ENCODE measurements around the gene PTPRK.

The PTPRK gene

GRCh38 chr6:127937747-127938146, 582.7 kb downstream of the PTPRK start:
- no peak overlapping the region for H3K9ac ChIP-seq (ENCODE audit: low read length)
- no peaks in the 10 kb centered on the region for H4K20me1 ChIP-seq (ENCODE audit: insufficient read depth, low read length)
- TF ChIP-seq, protein P1, sequence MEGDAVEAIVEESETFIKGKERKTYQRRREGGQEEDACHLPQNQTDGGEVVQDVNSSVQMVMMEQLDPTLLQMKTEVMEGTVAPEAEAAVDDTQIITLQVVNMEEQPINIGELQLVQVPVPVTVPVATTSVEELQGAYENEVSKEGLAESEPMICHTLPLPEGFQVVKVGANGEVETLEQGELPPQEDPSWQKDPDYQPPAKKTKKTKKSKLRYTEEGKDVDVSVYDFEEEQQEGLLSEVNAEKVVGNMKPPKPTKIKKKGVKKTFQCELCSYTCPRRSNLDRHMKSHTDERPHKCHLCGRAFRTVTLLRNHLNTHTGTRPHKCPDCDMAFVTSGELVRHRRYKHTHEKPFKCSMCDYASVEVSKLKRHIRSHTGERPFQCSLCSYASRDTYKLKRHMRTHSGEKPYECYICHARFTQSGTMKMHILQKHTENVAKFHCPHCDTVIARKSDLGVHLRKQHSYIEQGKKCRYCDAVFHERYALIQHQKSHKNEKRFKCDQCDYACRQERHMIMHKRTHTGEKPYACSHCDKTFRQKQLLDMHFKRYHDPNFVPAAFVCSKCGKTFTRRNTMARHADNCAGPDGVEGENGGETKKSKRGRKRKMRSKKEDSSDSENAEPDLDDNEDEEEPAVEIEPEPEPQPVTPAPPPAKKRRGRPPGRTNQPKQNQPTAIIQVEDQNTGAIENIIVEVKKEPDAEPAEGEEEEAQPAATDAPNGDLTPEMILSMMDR (IDR thresholded peaks at IDR 0.05; ENCODE audit: low read depth, low read length), result no peak
- no peak for TF ChIP-seq EZH2phosphoT487 (IDR thresholded peaks at IDR 0.05; ENCODE audit: low read depth)
- no peaks in the 10 kb centered on the region for H3K27me3 ChIP-seq (ENCODE audit: low read depth, low read length)
- no peak overlapping the region for H2AFZ ChIP-seq (ENCODE audit: low read depth, low read length)
- H3K4me2 ChIP-seq (ENCODE audit: low read length), result no peak overlapping the region
- no peaks in the 10 kb centered on the region for H3K9me3 ChIP-seq (ENCODE audit: insufficient read depth, low read length)
- no peaks in the 10 kb centered on the region for H3K36me3 ChIP-seq (replicated peaks; ENCODE audit: low read depth, low read length)
- H3K79me2 ChIP-seq (ENCODE audit: low read length), result no peaks in the 10 kb centered on the region
- H3K27ac ChIP-seq (ENCODE audit: low read length), result no peak overlapping the region
- no peaks in the 10 kb centered on the region; the same call in 1 of the 2 replicates for H3K4me1 ChIP-seq (ENCODE audit: low read length)
- no peak overlapping the region for H3K4me3 ChIP-seq (ENCODE audit: low read length)

DNA sequence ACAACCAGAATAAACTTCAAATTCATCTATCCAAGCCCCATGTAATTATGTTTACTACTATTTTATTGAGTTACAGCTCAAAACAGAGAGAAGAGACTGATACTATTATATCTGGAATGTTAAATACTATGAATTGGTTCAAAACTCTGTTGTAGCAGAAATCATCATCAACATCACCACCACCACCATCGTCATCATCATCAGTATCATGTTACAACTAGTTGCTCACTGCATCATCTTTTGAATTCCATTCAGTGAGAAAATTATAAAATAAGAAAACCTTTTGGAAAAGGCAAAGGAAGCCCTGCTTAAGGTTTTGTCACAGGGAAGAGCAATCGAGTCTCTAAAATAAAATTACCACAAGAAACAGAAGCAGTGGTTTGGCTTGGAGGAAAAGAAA, 583.3 kb downstream of the PTPRK start:
- Histone ChIP-seq H3K27me3 (ENCODE audit: low read depth, low read length) (no peaks in the 10 kb centered on the region), H3K79me2 (ENCODE audit: low read length) (no peaks in the 10 kb centered on the region), H3K36me3 (replicated peaks; ENCODE audit: low read depth, low read length) (no peaks in the 10 kb centered on the region), H3K4me2 (ENCODE audit: low read length) (no peak overlapping the region), H3K27ac (ENCODE audit: low read length) (no peak overlapping the region), H3K4me1 (ENCODE audit: low read length) (no peaks in the 10 kb centered on the region; the same call in 1 of the 2 replicates), H3K9ac (ENCODE audit: low read length) (no peak overlapping the region), H3K4me3 (ENCODE audit: low read length) (no peak overlapping the region), H2AFZ (ENCODE audit: low read depth, low read length) (no peak overlapping the region), H4K20me1 (ENCODE audit: insufficient read depth, low read length) (no peaks in the 10 kb centered on the region), H3K9me3 (ENCODE audit: insufficient read depth, low read length) (0 out of 2 replicates have a peak, but pooled peaks cover 4% of the 10 kb centered on the region)
- no peak for TF ChIP-seq EZH2phosphoT487 (IDR thresholded peaks at IDR 0.05; ENCODE audit: low read depth)

GRCh38 chr6:127934956-127935355, 585.4 kb downstream of the PTPRK start:
- Histone ChIP-seq H3K4me1 (ENCODE audit: low read length) (no peaks in the 10 kb centered on the region; the same call in 1 of the 2 replicates), H3K27ac (ENCODE audit: low read length) (no peak overlapping the region), H3K36me3 (replicated peaks; ENCODE audit: low read depth, low read length) (no peaks in the 10 kb centered on the region), H3K4me2 (ENCODE audit: low read length) (no peak overlapping the region), H4K20me1 (ENCODE audit: insufficient read depth, low read length) (no peaks in the 10 kb centered on the region), H3K9ac (ENCODE audit: low read length) (no peak overlapping the region), H3K9me3 (ENCODE audit: insufficient read depth, low read length) (0 out of 2 replicates have a peak, but pooled peaks cover 4% of the 10 kb centered on the region), H3K79me2 (ENCODE audit: low read length) (no peaks in the 10 kb centered on the region), H3K4me3 (ENCODE audit: low read length) (no peak overlapping the region), H2AFZ (ENCODE audit: low read depth, low read length) (no peak overlapping the region), H3K27me3 (ENCODE audit: low read depth, low read length) (no peaks in the 10 kb centered on the region)
- no peak for TF ChIP-seq EZH2phosphoT487 (IDR thresholded peaks at IDR 0.05; ENCODE audit: low read depth)
- TF ChIP-seq, protein P1 (IDR thresholded peaks at IDR 0.05; ENCODE audit: low read depth, low read length), result no peak

- H4K20me1 ChIP-seq (ENCODE audit: insufficient read depth, low read length), result no peaks in the 10 kb centered on the region
- H3K9ac ChIP-seq (ENCODE audit: low read length), result no peak overlapping the region
- H2AFZ ChIP-seq (ENCODE audit: low read depth, low read length), result no peak overlapping the region
- no peak overlapping the region for H3K4me3 ChIP-seq (ENCODE audit: low read length)
- no peak for TF ChIP-seq EZH2phosphoT487 (IDR thresholded peaks at IDR 0.05; ENCODE audit: low read depth)
- TF ChIP-seq, protein P1 (IDR thresholded peaks at IDR 0.05; ENCODE audit: low read depth, low read length), result no peak
- no peaks in the 10 kb centered on the region for H3K36me3 ChIP-seq (replicated peaks; ENCODE audit: low read depth, low read length)
- no peaks in the 10 kb centered on the region for H3K27me3 ChIP-seq (ENCODE audit: low read depth, low read length)
- H3K4me2 ChIP-seq (ENCODE audit: low read length), result no peak overlapping the region
- no peaks in the 10 kb centered on the region; the same call in 1 of the 2 replicates for H3K4me1 ChIP-seq (ENCODE audit: low read length)
- no peak overlapping the region for H3K27ac ChIP-seq (ENCODE audit: low read length)
- H3K9me3 ChIP-seq (ENCODE audit: insufficient read depth, low read length), result 0 out of 2 replicates have a peak, but pooled peaks cover 4% of the 10 kb centered on the region
- no peaks in the 10 kb centered on the region for H3K79me2 ChIP-seq (ENCODE audit: low read length)
Observed at GRCh38 chr6:127933852-127934840, 586.3 kb downstream of the PTPRK start.

All from OCI-LY3 (cell line).